Measurements from ENCODE around the gene SNTB2.

SNTB2 gene

DNA sequence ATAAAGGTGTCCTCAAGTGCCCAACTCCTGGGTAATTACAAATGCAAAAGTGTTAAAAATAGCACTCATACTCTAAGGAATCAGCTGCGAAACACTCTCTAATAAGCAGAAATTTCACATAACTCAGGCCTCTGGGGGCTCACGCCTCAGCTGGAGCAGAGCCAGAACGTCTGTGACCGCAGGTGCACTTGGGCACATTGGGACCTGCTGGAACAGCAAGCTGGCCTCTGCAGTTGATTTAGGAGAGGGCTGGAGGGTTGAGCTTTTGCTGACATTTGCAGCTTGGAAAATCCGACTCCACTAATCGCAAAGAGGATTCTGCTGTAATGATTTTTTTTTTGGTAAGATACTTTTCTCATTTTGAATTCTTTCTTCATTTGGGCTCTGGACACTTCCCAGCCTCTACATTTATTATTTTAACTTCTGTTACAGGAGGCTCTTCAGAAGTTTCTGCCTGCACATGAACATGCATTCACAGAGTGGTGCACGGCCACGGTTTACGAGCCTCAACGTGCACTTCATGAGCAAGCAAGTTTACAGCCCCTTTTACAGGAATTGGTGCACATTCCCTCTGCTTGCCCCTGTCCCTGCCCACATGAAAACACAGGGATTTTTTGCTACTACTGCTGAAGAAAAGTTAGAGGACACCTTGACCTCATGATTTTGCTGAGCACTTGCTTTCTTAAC, 4.1 kb upstream of the SNTB2 start:
- no peak for TF ChIP-seq CTCF (IDR thresholded peaks at IDR 0.05; ENCODE audit: extremely low read depth, missing control alignments)
- DNase-seq (ENCODE audit: low spot score), result no peak

DNA sequence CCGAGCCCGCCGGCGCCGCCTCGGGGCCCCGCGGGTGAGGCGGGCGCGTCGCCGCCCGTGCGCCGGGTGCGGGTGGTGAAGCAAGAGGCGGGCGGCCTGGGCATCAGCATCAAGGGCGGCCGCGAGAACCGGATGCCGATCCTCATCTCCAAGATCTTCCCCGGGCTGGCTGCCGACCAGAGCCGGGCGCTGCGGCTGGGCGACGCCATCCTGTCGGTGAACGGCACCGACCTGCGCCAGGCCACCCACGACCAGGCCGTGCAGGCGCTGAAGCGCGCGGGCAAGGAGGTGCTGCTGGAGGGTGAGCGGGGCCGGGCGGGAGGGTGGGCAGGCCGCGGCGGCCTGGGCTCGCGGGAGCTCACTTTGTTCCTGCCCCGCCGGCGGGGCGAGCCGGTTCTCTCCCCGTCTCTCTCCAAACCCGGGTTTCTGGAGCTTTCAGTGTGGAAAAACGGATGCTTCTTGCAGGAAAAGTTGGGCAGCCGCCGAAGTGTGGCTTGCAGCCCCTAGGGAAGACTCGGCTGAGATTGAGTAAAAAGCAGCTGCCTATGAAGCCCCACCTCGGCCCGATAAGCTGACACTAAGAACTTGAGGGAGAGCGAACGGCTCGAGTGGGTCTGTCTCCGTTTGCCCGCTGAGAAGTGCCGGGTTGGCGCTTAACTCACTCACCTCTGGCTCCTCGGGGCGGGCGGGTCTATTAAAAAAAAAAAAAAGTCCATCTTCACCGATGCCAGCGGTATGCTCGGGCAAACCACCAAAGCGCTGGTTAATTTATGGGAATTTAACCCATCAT, 677 bp downstream of the SNTB2 start:
- no peak for TF ChIP-seq CTCF (IDR thresholded peaks at IDR 0.05; ENCODE audit: extremely low read depth, missing control alignments)
- DNase-seq (ENCODE audit: low spot score), result peak; percentile 54

GRCh38 chr16:69188236-69188549, 1.2 kb downstream of the SNTB2 start:
- DNase-seq (ENCODE audit: low spot score), result no peak
- no peak for TF ChIP-seq CTCF (IDR thresholded peaks at IDR 0.05; ENCODE audit: extremely low read depth, missing control alignments)

- TF ChIP-seq CTCF (IDR thresholded peaks at IDR 0.05; ENCODE audit: extremely low read depth, missing control alignments), result no peak
- DNase-seq (ENCODE audit: low spot score), result no peak
Observed at GRCh38 chr16:69188716-69189115, 1.8 kb downstream of the SNTB2 start.

DNA sequence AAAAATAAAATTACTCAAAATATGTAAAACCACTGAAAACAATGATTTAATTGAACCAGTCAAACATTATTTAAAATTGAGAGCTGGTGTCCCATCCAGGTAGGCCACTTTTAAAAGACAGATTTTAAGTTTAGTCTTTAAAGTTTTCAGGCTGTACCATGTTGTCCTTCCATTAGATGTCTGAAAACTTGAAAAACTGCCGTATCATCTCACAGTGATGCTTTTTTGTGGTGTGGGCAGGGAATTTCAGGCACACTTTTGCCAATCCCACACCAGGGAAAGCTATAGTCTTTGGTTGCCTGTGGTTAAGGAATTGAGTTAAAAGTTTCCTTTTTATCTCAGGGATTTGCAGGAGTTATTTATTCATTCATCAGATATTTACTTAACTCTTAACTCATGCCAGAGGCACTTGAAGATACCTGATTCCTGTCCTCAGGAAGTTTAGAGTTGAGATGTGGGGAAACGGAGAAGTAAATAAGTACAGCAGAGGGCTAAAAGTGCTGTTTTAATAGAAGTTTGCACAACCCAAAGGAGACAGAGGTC, 3.2 kb downstream of the SNTB2 start:
- DNase-seq (ENCODE audit: low spot score), result no peak
- TF ChIP-seq CTCF (IDR thresholded peaks at IDR 0.05; ENCODE audit: extremely low read depth, missing control alignments), result no peak

- TF ChIP-seq CTCF (IDR thresholded peaks at IDR 0.05; ENCODE audit: extremely low read depth, missing control alignments), result no peak
- no peak for DNase-seq (ENCODE audit: low spot score)
Observed at GRCh38 chr16:69190598-69190997, 3.6 kb downstream of the SNTB2 start.

- no peak for TF ChIP-seq CTCF (IDR thresholded peaks at IDR 0.05; ENCODE audit: extremely low read depth, missing control alignments)
- no peak for DNase-seq (ENCODE audit: low spot score)
Observed at GRCh38 chr16:69191136-69191535, 4.2 kb downstream of the SNTB2 start.

Measured in GM20000 (cell line).